GM12878 (cell line): Measurements from ENCODE around the gene HDAC7. TPM values are rescaled to one million over a fixed set of nuclear protein-coding genes. Genes with fewer than 3 reads are reported as not detected.

Source experiments
- ATAC-seq: fragments of 200-7000 bp; cut with Tn5 transposase; 3 replicates; pipeline ENCODE4 v1.9.1; 2020; ENCODE audit warnings: mild to moderate bottlenecking, moderate library complexity
- BruUV-seq: library from RNA; stranded (reverse); fragments of 400-500 nt; replicated peaks from 2 replicates; lab custom pipeline; 2021; lab: Mats Ljungman, UMichigan
- CTCF ChIA-PET: fragments of 300-600 bp; sonication (Branson Sonifier 250); formaldehyde crosslinking; extraction: SDS; loops from one replicate; lab custom pipeline; 2021; ENCODE audit warnings: inconsistent platforms; lab: Yijun Ruan, JAX
- POLR2A ChIA-PET: fragments of 350-600 bp; formaldehyde crosslinking; extraction: SDS; loops from one replicate; lab custom pipeline; 2021; ENCODE audit warnings: inconsistent platforms; lab: Charles Lee
- RAD21 ChIA-PET: fragments of 300-600 bp; sonication (Branson Sonifier 250); formaldehyde crosslinking; loops from one replicate; lab custom pipeline; 2023; ENCODE audit warnings: antibody characterized with exemption; ENCODE audit not compliant: unreplicated experiment; lab: Charles Lee
- SMC1A ChIA-PET: fragments of 300-600 bp; sonication (Branson Sonifier 250); formaldehyde crosslinking; loops from one replicate; lab custom pipeline; 2023; ENCODE audit not compliant: unreplicated experiment, uncharacterized antibody; lab: Charles Lee
- DNase-seq: peaks from one replicate; pipeline ENCODE4 v3.0.0-alpha.2; 2011; ENCODE audit warnings: low read depth, low spot score
- FAIRE-seq: peaks from 3 replicates; lab custom pipeline; 2011; peaks lifted over from hg19 to GRCh38; lab: Jason Lieb, UNC
- H2AFZ ChIP-seq: 2 replicates; pipeline ENCODE4 v1.6.0; 2011; ENCODE audit warnings: low read depth, low read length, control low read depth; ENCODE audit not compliant: control insufficient read depth
- H3K27ac ChIP-seq: 2 replicates; pipeline ENCODE4 v1.5.1; 2011; ENCODE audit warnings: control low read depth; ENCODE audit not compliant: control insufficient read depth, insufficient read depth
- H3K27me3 ChIP-seq, 2 experiments: replicated peaks in 1 of 2; 2 replicates each; pipeline versions ENCODE4 v1.6.0 to v1.6.1; 2011; ENCODE audit warnings: low read length in 1 of 2; ENCODE audit not compliant: control insufficient read depth in 2 of 2, insufficient read depth in 2 of 2
- H3K36me3 ChIP-seq, 2 experiments: 2 replicates each; pipeline ENCODE4 v1.5.1; 2011; ENCODE audit warnings: low read length in 1 of 2; ENCODE audit not compliant: control insufficient read depth in 2 of 2, insufficient read depth in 2 of 2
- H3K4me1 ChIP-seq: 2 replicates; pipeline ENCODE4 v1.6.1; 2011; ENCODE audit warnings: mild to moderate bottlenecking, low read length, moderate library complexity, mixed read lengths; ENCODE audit not compliant: control insufficient read depth, insufficient read depth
- H3K4me2 ChIP-seq: 2 replicates; pipeline ENCODE4 v1.6.0; 2011; ENCODE audit warnings: control low read depth; ENCODE audit not compliant: control insufficient read depth, insufficient read depth
- H3K4me3 ChIP-seq: fragments of 200-600 bp; sonication (generic); 2 replicates; pipeline ENCODE4 v1.5.1; 2016
- H3K79me2 ChIP-seq: 2 replicates; pipeline ENCODE4 v1.6.0; 2011; ENCODE audit warnings: low read length; ENCODE audit not compliant: control insufficient read depth, insufficient read depth
- H3K9ac ChIP-seq: 2 replicates; pipeline ENCODE4 v1.8.0; 2011; ENCODE audit warnings: low read length, control low read depth, mixed read lengths; ENCODE audit not compliant: control insufficient read depth, insufficient read depth
- H3K9me3 ChIP-seq: replicated peaks from 3 replicates; pipeline ENCODE4 v1.5.1; 2011; ENCODE audit warnings: mild to moderate bottlenecking, low read length; ENCODE audit not compliant: control insufficient read depth, insufficient read depth
- H4K20me1 ChIP-seq: 2 replicates; pipeline ENCODE4 v1.6.0; 2011; ENCODE audit not compliant: control insufficient read depth, insufficient read depth
- CBFB ChIP-seq: IDR thresholded peaks from 2 replicates; pipeline ENCODE4 v1.6.1; 2016; ENCODE audit warnings: antibody characterized with exemption, low read depth
- IKZF1 ChIP-seq: fragments of 450-650 bp; conservative IDR thresholded peaks from 2 replicates; pipeline ENCODE4 v1.6.1; 2017; ENCODE audit warnings: antibody characterized with exemption, mild to moderate bottlenecking
- JUND ChIP-seq: IDR thresholded peaks from 2 replicates; pipeline ENCODE4 v1.6.1; 2012; ENCODE audit warnings: low read depth, mild to moderate bottlenecking, low read length, improper control_type of control experiment, moderate library complexity
- KDM1A ChIP-seq: fragments of 200-600 bp; sonication (generic); IDR thresholded peaks from 2 replicates; pipeline ENCODE4 v1.6.1; 2016; ENCODE audit warnings: borderline replicate concordance
- MXI1 ChIP-seq: fragments of 150-350 bp; IDR thresholded peaks from 2 replicates; pipeline ENCODE4 v1.6.1; 2011; ENCODE audit warnings: low read depth, mild to moderate bottlenecking, inconsistent platforms, low read length, improper control_type of control experiment
- POLR2AphosphoS5 ChIP-seq: IDR thresholded peaks from 2 replicates; pipeline ENCODE4 v1.6.1; 2011; ENCODE audit warnings: mild to moderate bottlenecking, low read length, inconsistent platforms
- YY1 ChIP-seq: IDR thresholded peaks from 2 replicates; pipeline ENCODE4 v1.6.1; 2011; ENCODE audit warnings: low read depth, mild to moderate bottlenecking, low read length
- WGBS: methylation state at CpG from one replicate; pipeline ENCODE4 v1.1.6; 2016; ENCODE audit warnings: low lambda C conversion rate; ENCODE audit not compliant: insufficient replicate concordance, insufficient coverage; ENCODE audit errors: missing lambda C conversion rate; 5-methylcytosine and 5-hydroxymethylcytosine counted together
- in situ Hi-C: fragments of 300-500 bp; cut with MboI; formaldehyde crosslinking; loops from 9 replicates; pipeline ENCODE4 v1.14.3; 2018; ENCODE audit warnings: mixed read lengths
- intact Hi-C: fragments of 100-400 bp; cut with micrococcal nuclease; formaldehyde crosslinking; loops from one replicate; pipeline ENCODE4 v1.14.2; 2022; ENCODE audit not compliant: unreplicated experiment
- polyA plus RNA-seq, 11 experiments: library from polyadenylated mRNA; depleted of rRNA in 4 of 11; unstranded in 6 of 11; stranded (reverse) in 5 of 11; fragments of >200 nt; fragmentation: Nextera tagmentation in 4 of 11; fragmentation: Illumina TruSeq in 1 of 11; extraction: Ambion mirVana in 4 of 11; extraction: Trizol in 1 of 11; gene quantifications; 1 replicate in 1 of 11; 2 replicates in 10 of 11; pipeline versions ENCODE4 v1.2.1 to v1.2.3, GENCODE V29; 2011 to 2016; ENCODE audit warnings: inconsistent platforms in 2 of 11, missing spikeins in 2 of 11, low read depth in 1 of 11
- total RNA-seq, 4 experiments: library from RNA; depleted of rRNA in 3 of 4; stranded (reverse); fragments of >200 nt in 3 of 4; fragmentation: Illumina TruSeq in 1 of 4; extraction: Trizol in 1 of 4; gene quantifications; 2 replicates each; pipeline versions ENCODE4 v1.2.1 to v1.2.3, GENCODE V29; 2013 to 2021
- TF ChIP-seq, protein P1 (sequence below): IDR thresholded peaks from 2 replicates; pipeline ENCODE4 v1.6.1; 2011; ENCODE audit warnings: low read depth, mild to moderate bottlenecking, low read length, moderate library complexity, borderline replicate concordance; ENCODE audit errors: extremely low read depth
- TF ChIP-seq, protein P2 (sequence below): IDR thresholded peaks from 2 replicates; pipeline ENCODE4 v1.6.1; 2012; ENCODE audit warnings: mild to moderate bottlenecking, low read depth, low read length
- TF ChIP-seq, protein P3 (sequence below): fragments of 150-350 bp; IDR thresholded peaks from 2 replicates; pipeline ENCODE4 v1.6.1; 2014; ENCODE audit warnings: mild to moderate bottlenecking, low read depth, low read length

The HDAC7 gene
- total and polyA plus RNA-seq, 10 of the 15 experiments (the other 5 are each of a cell fraction or from before 2014, with no cell fraction given): 0.47 to 18.3 (median 5.4) TPM

DNA sequence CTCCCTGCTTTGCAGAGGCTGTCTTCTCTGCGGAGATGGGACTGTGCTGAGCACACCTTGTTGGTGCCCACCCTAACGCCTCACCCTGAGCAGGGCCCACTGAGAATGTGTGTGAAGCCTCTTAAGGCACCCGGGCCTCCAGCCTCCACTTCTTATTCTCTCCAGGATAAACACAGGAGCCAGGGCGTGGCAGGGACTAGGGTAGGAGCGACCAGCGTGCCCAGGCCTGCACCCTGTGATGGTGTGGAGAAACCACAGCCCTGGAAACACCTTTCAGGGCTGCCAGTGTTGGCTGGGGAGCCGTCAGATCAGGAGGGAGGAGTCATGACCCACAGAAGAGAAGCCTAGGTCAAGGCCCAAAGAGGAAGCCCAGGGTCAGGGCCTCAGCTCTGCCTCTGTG is 43.8 kb upstream of the HDAC7 start:
- FAIRE-seq: no peak
- no peak for DNase-seq
- TF ChIP-seq YY1: no peak
- TF ChIP-seq POLR2AphosphoS5: no peak
- TF ChIP-seq, protein P1, sequence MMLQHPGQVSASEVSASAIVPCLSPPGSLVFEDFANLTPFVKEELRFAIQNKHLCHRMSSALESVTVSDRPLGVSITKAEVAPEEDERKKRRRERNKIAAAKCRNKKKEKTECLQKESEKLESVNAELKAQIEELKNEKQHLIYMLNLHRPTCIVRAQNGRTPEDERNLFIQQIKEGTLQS: no peak
- no peak for TF ChIP-seq CBFB
- no peak for TF ChIP-seq MXI1
- TF ChIP-seq KDM1A: no peak
- intact Hi-C loops: no loop called here
- Histone ChIP-seq H3K9ac (no peak overlapping the region), H3K4me2 (no peak overlapping the region), H3K4me1 (peaks cover 10% of the 10 kb centered on the region), H2AFZ (no peak overlapping the region), H4K20me1 (no peaks in the 10 kb centered on the region), H3K9me3 (no peaks in the 10 kb centered on the region), H3K4me3 (no peak overlapping the region), H3K36me3 (no peaks in the 10 kb centered on the region), H3K79me2 (no peaks in the 10 kb centered on the region), H3K27me3 (no peaks in the 10 kb centered on the region), H3K27ac (no peak overlapping the region)
- in situ Hi-C loops: no loop called here
- no peak for ATAC-seq
- ChIA-PET SMC1A (no interaction called here), RAD21 (interaction anchor here (1.5 kb wide), 1 partner anchor 20 kb away, joined by 4 read pairs; no protein-coding TSS in a partner anchor), POLR2A (no interaction called here), CTCF (interaction anchor here (8.3 kb wide), 1 partner anchor 21 kb away, joined by 94 read pairs; no protein-coding TSS in a partner anchor)
- BruUV-seq: no TSS peak
- 75% methylated on average over 7 of the region's 7 CpGs for WGBS

DNA sequence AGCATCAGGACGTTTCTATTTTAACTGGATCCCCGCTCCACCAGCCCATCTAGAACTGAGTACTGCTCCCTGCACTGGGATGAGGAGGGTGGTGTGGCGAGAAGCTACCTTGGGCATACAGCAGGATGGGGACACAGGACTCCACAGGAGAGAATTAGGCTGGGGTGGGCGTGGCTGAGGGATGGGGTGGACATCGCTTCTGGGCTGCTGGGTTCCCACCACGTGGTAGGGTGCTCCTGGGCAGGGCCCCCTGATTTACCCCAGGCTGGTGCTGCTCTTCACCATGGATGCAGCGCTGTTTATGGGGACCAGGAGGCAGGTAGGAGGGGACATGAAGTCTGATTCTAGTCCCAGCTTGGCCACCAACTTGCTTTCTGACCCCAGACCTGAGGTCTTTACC is 43.2 kb upstream of the HDAC7 start:
- SMC1A ChIA-PET: interaction anchor here (1.0 to 1.4 kb wide), 2 partner anchors 20 to 55 kb away, joined by 3 read pairs; no protein-coding TSS in a partner anchor
- no peak overlapping the region for H3K9ac ChIP-seq
- FAIRE-seq (no peak), DNase-seq (no peak), ATAC-seq (no peak)
- CTCF ChIA-PET: interaction anchor here (1.4 to 8.3 kb wide), 4 partner anchors 11 to 42 kb away, joined by 4 to 94 read pairs (median 6); partner anchors contain the start of gene VDR
- no peak overlapping the region for H3K27ac ChIP-seq
- no peaks in the 10 kb centered on the region for H4K20me1 ChIP-seq
- H3K4me2 ChIP-seq: no peak overlapping the region
- no TSS peak for BruUV-seq
- no peak overlapping the region for H3K4me3 ChIP-seq
- RAD21 ChIA-PET: interaction anchor here (1.0 to 1.5 kb wide), 2 partner anchors 20 to 122 kb away, joined by 3 to 4 read pairs; no protein-coding TSS in a partner anchor
- no peaks in the 10 kb centered on the region for H3K79me2 ChIP-seq
- POLR2A ChIA-PET: no interaction called here
- no peaks in the 10 kb centered on the region for H3K9me3 ChIP-seq
- no peaks in the 10 kb centered on the region for H3K27me3 ChIP-seq
- peaks cover 4% of the 10 kb centered on the region for H3K4me1 ChIP-seq
- intact Hi-C loops (no loop called here), in situ Hi-C loops (no loop called here)
- no peak overlapping the region for H2AFZ ChIP-seq
- H3K36me3 ChIP-seq: no peaks in the 10 kb centered on the region
- 73% methylated on average over 7 of the region's 7 CpGs for WGBS
- TF ChIP-seq IKZF1 (no peak), JUND (no peak)
- TF ChIP-seq, protein P2, sequence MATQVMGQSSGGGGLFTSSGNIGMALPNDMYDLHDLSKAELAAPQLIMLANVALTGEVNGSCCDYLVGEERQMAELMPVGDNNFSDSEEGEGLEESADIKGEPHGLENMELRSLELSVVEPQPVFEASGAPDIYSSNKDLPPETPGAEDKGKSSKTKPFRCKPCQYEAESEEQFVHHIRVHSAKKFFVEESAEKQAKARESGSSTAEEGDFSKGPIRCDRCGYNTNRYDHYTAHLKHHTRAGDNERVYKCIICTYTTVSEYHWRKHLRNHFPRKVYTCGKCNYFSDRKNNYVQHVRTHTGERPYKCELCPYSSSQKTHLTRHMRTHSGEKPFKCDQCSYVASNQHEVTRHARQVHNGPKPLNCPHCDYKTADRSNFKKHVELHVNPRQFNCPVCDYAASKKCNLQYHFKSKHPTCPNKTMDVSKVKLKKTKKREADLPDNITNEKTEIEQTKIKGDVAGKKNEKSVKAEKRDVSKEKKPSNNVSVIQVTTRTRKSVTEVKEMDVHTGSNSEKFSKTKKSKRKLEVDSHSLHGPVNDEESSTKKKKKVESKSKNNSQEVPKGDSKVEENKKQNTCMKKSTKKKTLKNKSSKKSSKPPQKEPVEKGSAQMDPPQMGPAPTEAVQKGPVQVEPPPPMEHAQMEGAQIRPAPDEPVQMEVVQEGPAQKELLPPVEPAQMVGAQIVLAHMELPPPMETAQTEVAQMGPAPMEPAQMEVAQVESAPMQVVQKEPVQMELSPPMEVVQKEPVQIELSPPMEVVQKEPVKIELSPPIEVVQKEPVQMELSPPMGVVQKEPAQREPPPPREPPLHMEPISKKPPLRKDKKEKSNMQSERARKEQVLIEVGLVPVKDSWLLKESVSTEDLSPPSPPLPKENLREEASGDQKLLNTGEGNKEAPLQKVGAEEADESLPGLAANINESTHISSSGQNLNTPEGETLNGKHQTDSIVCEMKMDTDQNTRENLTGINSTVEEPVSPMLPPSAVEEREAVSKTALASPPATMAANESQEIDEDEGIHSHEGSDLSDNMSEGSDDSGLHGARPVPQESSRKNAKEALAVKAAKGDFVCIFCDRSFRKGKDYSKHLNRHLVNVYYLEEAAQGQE: no peak
- TF ChIP-seq, protein P3, sequence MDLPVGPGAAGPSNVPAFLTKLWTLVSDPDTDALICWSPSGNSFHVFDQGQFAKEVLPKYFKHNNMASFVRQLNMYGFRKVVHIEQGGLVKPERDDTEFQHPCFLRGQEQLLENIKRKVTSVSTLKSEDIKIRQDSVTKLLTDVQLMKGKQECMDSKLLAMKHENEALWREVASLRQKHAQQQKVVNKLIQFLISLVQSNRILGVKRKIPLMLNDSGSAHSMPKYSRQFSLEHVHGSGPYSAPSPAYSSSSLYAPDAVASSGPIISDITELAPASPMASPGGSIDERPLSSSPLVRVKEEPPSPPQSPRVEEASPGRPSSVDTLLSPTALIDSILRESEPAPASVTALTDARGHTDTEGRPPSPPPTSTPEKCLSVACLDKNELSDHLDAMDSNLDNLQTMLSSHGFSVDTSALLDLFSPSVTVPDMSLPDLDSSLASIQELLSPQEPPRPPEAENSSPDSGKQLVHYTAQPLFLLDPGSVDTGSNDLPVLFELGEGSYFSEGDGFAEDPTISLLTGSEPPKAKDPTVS: no peak
